ENCODE results near the gene DNAJC12.

GRCh38 chr10:67875340-67876238 lies 37.6 kb upstream of the DNAJC12 start:
- no peak for TF ChIP-seq POLR2A (IDR thresholded peaks at IDR 0.05; ENCODE audit: low read length)
- no peak for TF ChIP-seq GATA1 (IDR thresholded peaks at IDR 0.05; ENCODE audit: low read depth, low read length)
